Thyroid gland (tissue), 4 donors: Measurements from ENCODE around the gene HYAL1. TPM values are rescaled to one million over a fixed set of nuclear protein-coding genes. Genes with fewer than 3 reads are reported as not detected.

Experiments used
- DNase-seq, 2 donors: peaks; one replicate each; pipeline ENCODE4 v3.0.0-alpha.2; 2019
- H3K27ac ChIP-seq, 3 donors: fragments of 200-600 bp; sonication (generic); 1 replicate in 2 of 3; 2 replicates in 1 of 3; pipeline ENCODE4 v1.5.1; 2016 to 2019; ENCODE audit warnings: mild to moderate bottlenecking in 1 of 3, moderate library complexity in 1 of 3
- H3K27me3 ChIP-seq: fragments of 200-600 bp; sonication (generic); one replicate; pipeline ENCODE4 v1.5.1; 2019
- H3K36me3 ChIP-seq, 2 donors: fragments of 200-600 bp; sonication (generic); one replicate each; pipeline ENCODE4 v1.5.1; 2016 to 2019
- H3K4me1 ChIP-seq, 2 donors: fragments of 200-600 bp; sonication (generic); one replicate each; pipeline ENCODE4 v1.5.1; 2017 to 2019
- H3K4me3 ChIP-seq, 3 donors: fragments of 200-600 bp; sonication (generic); replicated peaks in 1 of 3; 1 replicate in 2 of 3; 2 replicates in 1 of 3; pipeline ENCODE4 v1.5.1; 2016; ENCODE audit warnings: mild to moderate bottlenecking in 1 of 3
- H3K9me3 ChIP-seq: fragments of 200-600 bp; sonication (generic); one replicate; pipeline ENCODE4 v1.5.1; 2017
- POLR2A ChIP-seq, 2 donors: fragments of 450-650 bp; IDR thresholded peaks; one replicate each; pipeline ENCODE4 v1.6.1; 2017; ENCODE audit warnings: antibody characterized with exemption in 2 of 2, mild to moderate bottlenecking in 2 of 2, moderate library complexity in 1 of 2
- WGBS, 2 donors: methylation state at CpG; one replicate each; pipeline ENCODE4 v1.1.5; 2017; 5-methylcytosine and 5-hydroxymethylcytosine counted together
- intact Hi-C: fragments of 100-400 bp; cut with DNase I; formaldehyde crosslinking; loops from one replicate; pipeline ENCODE4 v1.15.1; 2023
- total RNA-seq, 4 donors: library from RNA; depleted of rRNA; stranded (reverse); fragments of >200 nt; gene quantifications; one replicate each; pipeline ENCODE4 v1.2.3, GENCODE V29; 2016
- TF ChIP-seq, protein P1 (sequence below), 6 experiments: fragments of 200-600 bp in 3 of 6; fragments of 450-650 bp in 3 of 6; sonication (generic) in 3 of 6; IDR thresholded peaks; one replicate each; pipeline ENCODE4 v1.5.1; 2016 to 2019; ENCODE audit warnings: antibody characterized with exemption in 6 of 6, mild to moderate bottlenecking in 2 of 6, inconsistent platforms in 1 of 6, moderate library complexity in 1 of 6

Gene HYAL1
- total RNA-seq, 4 donors from 2014 or later, result 5.8 to 13.8 (median 9.7) TPM

DNA sequence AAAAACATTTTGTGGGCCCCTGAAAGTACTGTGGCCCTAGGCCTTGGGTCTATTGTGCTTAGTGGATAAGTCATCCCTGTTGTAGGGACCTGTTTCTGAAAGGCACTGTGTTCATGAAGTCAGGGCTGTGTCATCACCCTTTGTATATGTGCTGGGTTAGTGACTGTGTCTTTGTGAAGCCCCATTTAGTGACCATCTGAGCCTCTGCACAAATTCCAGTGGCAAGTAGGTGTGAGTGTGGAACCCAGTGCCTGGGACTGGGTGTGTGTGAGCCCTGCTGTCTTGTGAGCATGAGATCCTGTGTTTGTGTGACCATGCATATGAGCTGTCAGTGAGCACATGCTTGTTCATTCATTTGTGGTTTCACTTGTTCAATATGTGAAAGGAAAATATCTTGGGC is 1.2 kb upstream of the HYAL1 start:
- TF ChIP-seq, protein P1, sequence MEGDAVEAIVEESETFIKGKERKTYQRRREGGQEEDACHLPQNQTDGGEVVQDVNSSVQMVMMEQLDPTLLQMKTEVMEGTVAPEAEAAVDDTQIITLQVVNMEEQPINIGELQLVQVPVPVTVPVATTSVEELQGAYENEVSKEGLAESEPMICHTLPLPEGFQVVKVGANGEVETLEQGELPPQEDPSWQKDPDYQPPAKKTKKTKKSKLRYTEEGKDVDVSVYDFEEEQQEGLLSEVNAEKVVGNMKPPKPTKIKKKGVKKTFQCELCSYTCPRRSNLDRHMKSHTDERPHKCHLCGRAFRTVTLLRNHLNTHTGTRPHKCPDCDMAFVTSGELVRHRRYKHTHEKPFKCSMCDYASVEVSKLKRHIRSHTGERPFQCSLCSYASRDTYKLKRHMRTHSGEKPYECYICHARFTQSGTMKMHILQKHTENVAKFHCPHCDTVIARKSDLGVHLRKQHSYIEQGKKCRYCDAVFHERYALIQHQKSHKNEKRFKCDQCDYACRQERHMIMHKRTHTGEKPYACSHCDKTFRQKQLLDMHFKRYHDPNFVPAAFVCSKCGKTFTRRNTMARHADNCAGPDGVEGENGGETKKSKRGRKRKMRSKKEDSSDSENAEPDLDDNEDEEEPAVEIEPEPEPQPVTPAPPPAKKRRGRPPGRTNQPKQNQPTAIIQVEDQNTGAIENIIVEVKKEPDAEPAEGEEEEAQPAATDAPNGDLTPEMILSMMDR (IDR thresholded peaks at IDR 0.05), result no peak
- TF ChIP-seq POLR2A (IDR thresholded peaks at IDR 0.05), result no peak
- H3K27me3 ChIP-seq, result no peaks in the 10 kb centered on the region
- H3K9me3 ChIP-seq, result no peaks in the 10 kb centered on the region
- intact Hi-C loops, result no loop called here
- H3K27ac ChIP-seq, result no peak overlapping the region
- no peak overlapping the region for H3K4me3 ChIP-seq
- H3K4me1 ChIP-seq, result peaks cover 20 to 28% of the 10 kb centered on the region in 2 donors
- DNase-seq, result no peak
- no peaks in the 10 kb centered on the region for H3K36me3 ChIP-seq

DNA sequence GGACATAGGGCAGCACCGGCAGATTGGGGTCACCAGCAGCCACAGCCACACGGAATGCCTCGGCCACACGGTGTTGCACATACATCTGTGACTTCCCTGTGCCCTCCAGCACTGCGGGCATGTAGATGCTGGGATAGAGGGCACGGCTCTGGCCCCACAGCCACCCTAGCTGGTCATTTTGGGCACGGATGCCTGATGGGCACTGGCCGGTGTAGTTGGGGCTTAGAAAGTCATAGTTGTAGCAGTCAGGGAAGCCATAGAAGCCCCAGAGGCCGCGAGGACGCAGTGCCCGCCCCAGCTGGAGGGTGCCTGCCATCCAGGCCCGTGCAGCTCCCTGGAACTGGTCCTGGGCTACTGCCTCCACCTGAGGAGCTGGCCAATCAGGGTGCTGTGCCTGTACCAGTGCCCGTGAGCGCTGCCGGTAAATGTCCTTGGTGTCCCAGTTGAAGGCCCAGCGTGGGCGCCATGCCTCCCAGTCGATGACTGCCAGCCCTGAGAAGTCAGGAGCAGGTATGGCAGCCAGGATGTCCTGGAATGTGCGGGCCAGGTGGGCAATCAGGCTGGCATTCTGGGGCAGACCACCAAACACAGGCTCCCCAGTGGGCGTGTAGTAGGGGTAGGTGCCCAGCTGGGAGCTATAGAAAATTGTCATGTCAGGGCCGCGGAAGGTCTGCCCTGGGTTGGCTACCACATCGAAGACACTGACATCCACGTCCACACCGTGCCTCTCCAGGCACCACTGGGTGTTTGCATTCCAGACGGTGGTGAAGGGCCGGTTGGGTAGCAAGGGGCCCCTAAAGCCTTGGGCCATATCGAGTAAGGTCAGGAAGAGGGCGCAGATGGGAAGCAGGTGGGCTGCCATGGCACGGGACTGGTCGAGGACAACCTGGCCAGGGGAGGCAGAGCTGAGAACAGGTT is 1.0 kb downstream of the HYAL1 start:
- Histone ChIP-seq H3K27me3 (no peaks in the 10 kb centered on the region), H3K9me3 (no peaks in the 10 kb centered on the region), H3K27ac (peak overlapping the region in 2 of 3 donors; percentile 40 to 74), H3K4me3 (peak overlapping the region in 1 of 3 donors; percentile 8), H3K4me1 (peaks cover 22 to 35% of the 10 kb centered on the region in 2 donors), H3K36me3 (no peaks in the 10 kb centered on the region)
- 89% methylated on average over 18 to 28 of the region's 32 CpGs for WGBS, 2 donors
- intact Hi-C loops, result no loop called here
- no peak for TF ChIP-seq POLR2A (IDR thresholded peaks at IDR 0.05)
- TF ChIP-seq, protein P1 (IDR thresholded peaks at IDR 0.05), result no peak
- DNase-seq, result no peak

DNA sequence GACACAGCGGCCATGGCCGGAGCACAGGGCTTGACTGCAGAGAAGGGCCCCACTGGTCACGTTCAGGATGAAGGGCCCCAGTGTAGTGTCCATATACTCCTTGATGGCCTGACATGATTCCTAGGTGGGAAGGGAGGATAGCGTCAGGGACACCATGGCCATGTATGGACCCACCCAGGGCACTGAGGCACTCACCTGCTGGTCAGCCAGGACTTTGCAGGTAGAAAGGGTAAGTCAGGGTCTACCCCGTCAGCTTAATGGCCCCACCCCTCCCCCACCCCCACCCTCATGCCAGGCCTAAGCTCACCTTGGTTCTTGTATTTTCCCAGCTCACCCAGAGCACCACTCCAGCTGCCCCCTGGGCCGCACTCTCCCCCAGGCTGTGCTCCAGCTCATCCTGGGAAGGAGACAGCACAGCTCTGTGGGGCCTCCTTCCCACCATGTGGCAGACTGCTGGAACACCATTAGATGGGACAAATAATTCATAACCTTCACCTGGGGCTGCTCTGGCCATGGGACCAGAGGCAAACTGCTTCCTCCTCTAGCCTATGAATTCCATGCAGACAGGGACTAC is 2.6 kb downstream of the HYAL1 start:
- WGBS, 2 donors, result 90 to 92% methylated on average over 6 of the region's 6 CpGs
- Histone ChIP-seq H3K27me3 (no peaks in the 10 kb centered on the region), H3K9me3 (no peaks in the 10 kb centered on the region), H3K4me3 (no peak overlapping the region), H3K36me3 (no peaks in the 10 kb centered on the region), H3K27ac (peak overlapping the region; percentile 48 to 88 (median 77)), H3K4me1 (peaks cover 22 to 35% of the 10 kb centered on the region in 2 donors)
- no peak for DNase-seq
- TF ChIP-seq POLR2A (IDR thresholded peaks at IDR 0.05), result no peak
- TF ChIP-seq, protein P1 (IDR thresholded peaks at IDR 0.05), result no peak
- intact Hi-C loops, result no loop called here

DNA sequence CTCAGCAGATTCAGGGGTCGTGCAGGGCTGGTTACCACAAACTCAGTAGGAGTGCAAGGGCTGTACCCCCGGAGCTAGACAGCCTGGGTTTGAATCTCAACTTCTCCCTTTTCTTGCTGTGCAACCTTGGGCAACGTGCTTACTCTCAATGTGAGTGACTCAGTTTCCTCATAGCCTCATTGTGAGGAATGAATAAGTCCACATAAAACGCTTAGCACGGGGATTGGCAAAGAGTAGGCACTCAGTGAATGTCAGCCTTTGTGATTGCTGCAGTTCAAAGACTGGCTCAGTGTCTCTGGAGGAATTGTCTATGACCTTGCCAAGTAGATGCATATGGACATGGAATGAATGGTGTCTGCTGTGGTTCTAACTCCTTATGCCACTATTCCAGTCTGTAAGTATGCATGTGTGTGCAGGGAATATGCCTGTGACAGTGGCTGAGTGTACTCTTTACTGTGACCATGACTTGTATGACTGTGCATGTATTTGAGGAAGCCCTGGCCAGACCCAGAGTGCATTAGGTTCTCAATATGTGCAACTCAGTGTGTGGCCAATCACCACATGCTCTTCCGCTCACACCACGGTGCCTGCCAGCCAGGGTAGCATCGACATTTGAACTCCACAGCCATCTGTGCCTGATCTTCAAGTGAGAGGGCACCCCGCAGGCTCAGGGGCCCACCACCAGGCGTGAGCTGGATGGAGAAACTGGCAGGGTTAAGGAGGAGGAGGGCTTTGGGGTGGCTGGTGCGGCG is 3.3 kb downstream of the HYAL1 start:
- peaks cover 22 to 35% of the 10 kb centered on the region in 2 donors for H3K4me1 ChIP-seq
- TF ChIP-seq, protein P1 (IDR thresholded peaks at IDR 0.05), result no peak
- no peak for TF ChIP-seq POLR2A (IDR thresholded peaks at IDR 0.05)

More for the DNA sequence above, 3.3 kb downstream of the HYAL1 start:
- no peaks in the 10 kb centered on the region for H3K27me3 ChIP-seq
- H3K9me3 ChIP-seq, result no peaks in the 10 kb centered on the region
- no peaks in the 10 kb centered on the region for H3K36me3 ChIP-seq
- WGBS, 2 donors, result 52 to 65% methylated on average over 12 of the region's 12 CpGs
- intact Hi-C loops, result no loop called here
- DNase-seq, result no peak
- H3K27ac ChIP-seq, result peak overlapping the region; percentile 48 to 88 (median 77)
- H3K4me3 ChIP-seq, result peak overlapping the region in 2 of 3 donors; percentile 8 to 57
